Measurements from ENCODE around the gene MAPK6.
"Not testable (repeated sequence)": the region's sequence is repeated elsewhere in the genome, so short reads cannot be mapped to it uniquely, and the experiment has no call there.

The MAPK6 gene

GRCh38 chr15:52045795-52046298 lies 26.8 kb downstream of the MAPK6 start:
- peak; percentile 76 for DNase-seq

GRCh38 chr15:52046552-52046951 lies 27.5 kb downstream of the MAPK6 start:
- not testable (repeated sequence) for DNase-seq

GRCh38 chr15:52050416-52050815 lies 31.4 kb downstream of the MAPK6 start:
- no peak for DNase-seq

DNA sequence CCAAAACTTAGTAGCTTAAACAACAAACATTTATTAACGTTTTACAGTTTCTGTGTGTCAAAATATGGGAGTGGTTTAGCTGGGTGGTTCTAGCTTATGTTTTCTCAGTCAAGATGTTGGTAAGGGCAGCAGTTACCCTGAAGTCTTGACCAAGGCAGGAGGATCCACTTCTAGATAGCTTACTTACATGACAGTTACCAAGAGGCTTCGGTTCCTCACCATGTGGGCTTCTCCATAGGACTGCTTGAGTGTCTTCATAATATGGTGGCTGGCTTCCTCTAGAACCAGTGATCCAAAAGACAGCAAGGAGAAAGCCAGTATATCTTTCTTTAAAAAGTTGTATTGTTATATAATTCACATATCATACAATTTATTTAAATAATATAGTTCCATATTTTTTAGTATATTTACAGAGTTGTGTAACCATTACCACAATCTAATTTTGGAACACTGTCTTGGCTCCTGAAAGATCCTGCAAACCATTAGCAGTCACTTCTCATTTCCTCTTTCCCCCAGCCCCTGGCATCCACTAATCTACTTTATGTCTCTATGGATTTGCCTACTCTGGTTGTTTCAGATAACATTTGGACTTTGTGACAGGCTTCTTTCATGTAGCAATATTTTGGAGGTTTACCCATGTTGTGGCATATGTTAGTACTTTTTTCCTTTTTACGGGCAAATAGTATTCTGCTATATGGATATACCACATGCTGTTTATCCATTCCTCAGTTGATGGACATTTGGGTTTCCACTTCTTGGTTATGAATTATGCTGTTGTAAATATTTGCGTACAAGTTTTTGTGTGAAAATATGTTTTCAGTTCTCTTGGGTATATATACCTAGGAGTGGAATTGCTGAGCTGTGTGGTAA lies 33.3 kb downstream of the MAPK6 start:
- DNase-seq: no peak

- DNase-seq: no peak
Observed at GRCh38 chr15:52054381-52054780, 35.4 kb downstream of the MAPK6 start.

DNA sequence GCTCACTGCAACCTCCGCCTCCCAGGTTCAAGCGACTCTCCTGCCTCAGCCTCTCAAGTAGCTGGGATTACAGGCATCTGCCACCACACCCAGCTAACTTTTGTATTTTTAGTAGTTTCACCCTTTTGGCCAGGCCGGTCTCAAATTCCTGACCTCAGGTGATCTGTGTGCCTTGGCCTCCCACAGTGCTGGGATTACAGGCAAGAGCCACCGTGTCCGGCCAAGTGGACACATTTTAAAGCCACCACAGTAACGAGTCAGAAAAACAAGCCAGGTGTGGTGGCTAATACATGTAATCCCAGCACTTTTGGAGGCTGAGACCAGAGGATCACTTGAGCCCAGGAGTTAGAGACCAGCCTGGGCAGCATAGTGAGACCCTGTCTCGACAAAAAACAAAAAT lies 35.8 kb downstream of the MAPK6 start:
- not testable (repeated sequence) for DNase-seq

- no peak for DNase-seq
Observed at GRCh38 chr15:52056001-52056400, 37.0 kb downstream of the MAPK6 start.

GRCh38 chr15:52056496-52056895 lies 37.5 kb downstream of the MAPK6 start:
- DNase-seq: no peak

GRCh38 chr15:52057996-52058395 lies 39.0 kb downstream of the MAPK6 start:
- DNase-seq: no peak

GRCh38 chr15:52060501-52060900 lies 41.5 kb downstream of the MAPK6 start:
- no peak for DNase-seq

GRCh38 chr15:52066842-52067544 lies 48.0 kb downstream of the MAPK6 start:
- no peak for DNase-seq

- no peak for DNase-seq
Observed at GRCh38 chr15:52067545-52067926, 48.5 kb downstream of the MAPK6 start.

DNA sequence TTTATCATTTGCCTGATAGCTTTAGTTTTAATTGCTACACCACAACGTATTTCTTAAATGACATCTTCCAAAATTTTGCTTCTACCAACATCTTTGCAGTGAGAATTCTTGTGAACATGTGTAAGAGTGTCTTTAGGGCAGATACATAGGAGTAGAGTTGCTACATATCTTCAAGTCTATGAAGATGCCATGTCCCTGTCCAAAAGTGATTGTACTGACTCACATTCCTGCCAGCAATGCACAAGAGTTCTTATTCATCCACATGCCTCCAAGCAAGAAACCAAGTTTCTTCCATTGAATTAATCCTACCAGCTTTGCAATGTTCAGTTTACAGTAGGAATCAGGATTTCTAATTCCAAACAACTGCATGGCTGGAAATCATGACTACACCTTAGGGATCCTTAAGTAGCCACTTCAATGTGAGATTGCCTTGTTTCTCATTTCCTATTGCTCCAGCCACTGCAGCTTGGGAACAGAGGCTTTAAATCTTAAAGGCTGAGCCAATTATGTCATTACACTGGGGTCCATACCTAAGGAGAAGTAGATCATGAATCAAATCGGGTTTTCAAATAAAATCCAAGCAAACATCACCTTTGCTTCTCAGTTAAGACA lies 49.1 kb downstream of the MAPK6 start:
- no peak for DNase-seq

GRCh38 chr15:52069559-52069958 lies 50.5 kb downstream of the MAPK6 start:
- no peak for DNase-seq

DNA sequence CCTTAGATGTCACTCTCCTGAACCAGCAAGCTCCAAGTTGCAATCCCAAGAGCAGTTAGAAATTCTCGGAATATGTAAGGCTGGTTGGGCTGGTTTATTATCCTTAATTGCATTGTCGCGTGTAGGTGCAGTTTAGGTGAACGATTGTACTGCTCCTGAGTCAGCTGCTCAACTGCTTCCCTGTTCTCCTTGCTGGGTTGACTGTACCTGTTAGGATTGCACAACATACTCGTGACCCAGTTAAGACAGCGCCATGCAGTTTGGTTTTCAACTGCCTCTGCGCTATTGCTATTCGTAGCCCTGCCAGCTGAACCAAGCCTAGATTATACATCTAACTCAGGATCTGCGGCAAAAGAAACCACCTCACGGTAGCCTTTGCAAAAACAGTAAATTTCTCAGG lies 52.6 kb downstream of the MAPK6 start:
- DNase-seq: no peak

DNA sequence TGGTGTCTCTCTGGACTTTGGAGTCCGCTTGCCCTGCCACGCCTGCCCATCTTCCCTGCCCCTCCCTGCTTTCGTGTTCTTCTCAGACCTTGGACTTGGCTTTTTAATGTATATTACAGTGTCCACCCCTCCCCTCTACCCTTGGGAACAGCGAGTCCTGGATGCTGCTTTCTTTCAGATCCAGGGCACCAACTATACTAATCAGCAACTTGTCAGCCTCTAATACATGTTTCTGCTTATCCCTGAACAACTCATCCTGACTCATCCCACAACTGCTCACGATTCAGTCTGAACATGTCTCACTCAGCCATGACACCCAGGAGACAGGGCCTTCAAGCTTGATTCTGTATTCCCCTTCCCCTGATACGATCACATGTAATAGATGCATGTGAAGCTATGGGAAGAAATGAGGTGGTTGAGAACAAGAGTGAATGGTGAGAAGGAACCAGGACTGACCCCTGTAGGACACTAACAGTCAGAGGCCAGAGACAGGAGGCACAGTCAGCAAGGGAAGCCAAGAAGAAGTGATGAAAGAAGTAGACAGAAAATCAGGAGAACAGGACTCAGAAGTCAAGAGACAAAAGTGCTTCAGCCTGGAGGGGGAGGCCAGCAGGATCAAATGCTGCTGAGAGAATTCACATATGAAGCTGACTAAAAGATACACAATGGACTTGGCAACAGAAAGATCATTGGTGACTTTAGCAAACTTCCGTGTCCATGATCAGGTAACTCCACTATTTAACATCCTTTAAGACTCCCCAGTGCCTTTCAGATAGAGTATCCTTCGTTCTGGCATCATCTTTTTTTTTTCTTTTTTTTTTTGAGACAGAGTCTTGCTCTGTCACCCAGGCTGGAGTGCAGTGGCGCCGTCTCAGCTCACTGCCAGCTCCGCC lies 58.1 kb downstream of the MAPK6 start:
- DNase-seq: no peak

GRCh38 chr15:52078197-52078875 lies 59.3 kb downstream of the MAPK6 start:
- DNase-seq: no peak

GRCh38 chr15:52078876-52079700 lies 60.1 kb downstream of the MAPK6 start:
- DNase-seq: peak; percentile 81

GRCh38 chr15:52080031-52080430 lies 61.0 kb downstream of the MAPK6 start:
- no peak for DNase-seq

GRCh38 chr15:52080706-52081392 lies 61.8 kb downstream of the MAPK6 start:
- no peak for DNase-seq
